WTC11 (cell line): ENCODE data around the gene MYO9A. TPM values are rescaled to one million over a fixed set of nuclear protein-coding genes. Genes with fewer than 3 reads are reported as not detected.

Experiments
- ATAC-seq: fragments of 200-7000 bp; cut with Tn5 transposase; 2 replicates; pipeline ENCODE4 v1.10.0; 2021; ENCODE audit warnings: mild to moderate bottlenecking, moderate library complexity
- CTCF ChIA-PET: fragments of 300-600 bp; sonication (Branson Sonifier 250); formaldehyde crosslinking; loops from one replicate; lab custom pipeline; 2021; ENCODE audit warnings: antibody characterized with exemption; lab: Charles Lee
- POLR2A ChIA-PET: fragments of 350-600 bp; sonication (Branson Sonifier 250); formaldehyde crosslinking; loops from one replicate; lab custom pipeline; 2021; ENCODE audit warnings: antibody characterized with exemption; lab: Charles Lee
- DNase-seq: peaks from one replicate; pipeline ENCODE4 v3.0.0; 2021; ENCODE audit warnings: low spot score
- H3K27ac Mint-ChIP-seq: 2 replicates; pipeline ENCODE4 v1.8.0; 2021; ENCODE audit warnings: mixed read lengths
- H3K27me3 Mint-ChIP-seq: 2 replicates; pipeline ENCODE4 v1.8.0; 2021; ENCODE audit warnings: low read depth, mild to moderate bottlenecking, moderate library complexity, mixed read lengths
- H3K36me3 Mint-ChIP-seq: 2 replicates; pipeline ENCODE4 v1.8.0; 2021; ENCODE audit warnings: mixed read lengths
- H3K4me1 Mint-ChIP-seq: 2 replicates; pipeline ENCODE4 v1.8.0; 2022; ENCODE audit warnings: mixed read lengths
- H3K4me3 Mint-ChIP-seq: 2 replicates; pipeline ENCODE4 v1.8.0; 2021; ENCODE audit warnings: mild to moderate bottlenecking, moderate library complexity, mixed read lengths
- H3K9me3 Mint-ChIP-seq: 2 replicates; pipeline ENCODE4 v1.8.0; 2021; ENCODE audit warnings: mixed read lengths
- ATF2 ChIP-seq: sonication (generic); formaldehyde crosslinking; IDR thresholded peaks from 2 replicates; pipeline ENCODE4 v1.8.1; 2022; ENCODE audit warnings: low read depth, missing genetic modification reagents, borderline replicate concordance
- ATF3 ChIP-seq: sonication (generic); formaldehyde crosslinking; conservative IDR thresholded peaks from 2 replicates; pipeline ENCODE4 v1.8.1; 2022; ENCODE audit warnings: mild to moderate bottlenecking, missing genetic modification reagents
- ELF4 ChIP-seq: sonication (generic); formaldehyde crosslinking; IDR thresholded peaks from 2 replicates; pipeline ENCODE4 v1.8.1; 2022; ENCODE audit warnings: low read depth, mild to moderate bottlenecking, moderate library complexity, missing genetic modification reagents
- ESRRA ChIP-seq: sonication (generic); formaldehyde crosslinking; IDR thresholded peaks from 2 replicates; pipeline ENCODE4 v1.8.1; 2022; ENCODE audit warnings: mild to moderate bottlenecking, missing genetic modification reagents, borderline replicate concordance
- ETV6 ChIP-seq: sonication (generic); formaldehyde crosslinking; IDR thresholded peaks from 2 replicates; pipeline ENCODE4 v1.8.1; 2022; ENCODE audit warnings: mild to moderate bottlenecking, missing genetic modification reagents
- FOXP1 ChIP-seq: sonication (generic); formaldehyde crosslinking; IDR thresholded peaks from 2 replicates; pipeline ENCODE4 v1.8.0; 2022; ENCODE audit warnings: missing genetic modification reagents, mild to moderate bottlenecking, moderate library complexity, borderline replicate concordance
- GRHL2 ChIP-seq: fragments of 250-450 bp; sonication (Bioruptor Pico); IDR thresholded peaks from 2 replicates; pipeline ENCODE4 v1.8.0; 2022; ENCODE audit warnings: mild to moderate bottlenecking, moderate library complexity; ENCODE audit not compliant: insufficient replicate concordance, severe bottlenecking
- IRF1 ChIP-seq: sonication (generic); formaldehyde crosslinking; IDR thresholded peaks from 2 replicates; pipeline ENCODE4 v1.8.0; 2023; ENCODE audit warnings: missing genetic modification reagents
- JAZF1 ChIP-seq: fragments of 250-450 bp; sonication (Bioruptor Pico); IDR thresholded peaks from 2 replicates; pipeline ENCODE4 v1.9.0; 2021; ENCODE audit warnings: moderate library complexity, mild to moderate bottlenecking, inconsistent platforms
- NFYB ChIP-seq: sonication (generic); formaldehyde crosslinking; conservative IDR thresholded peaks from 2 replicates; pipeline ENCODE4 v1.8.0; 2022; ENCODE audit warnings: low read depth, missing genetic modification reagents
- RORB ChIP-seq: fragments of 250-450 bp; sonication (Bioruptor Pico); IDR thresholded peaks from 2 replicates; pipeline ENCODE4 v1.9.0; 2021; ENCODE audit warnings: mild to moderate bottlenecking
- SMAD4 ChIP-seq: sonication (generic); formaldehyde crosslinking; IDR thresholded peaks from 2 replicates; pipeline ENCODE4 v1.8.0; 2022; ENCODE audit warnings: mild to moderate bottlenecking, missing genetic modification reagents
- TP53 ChIP-seq: sonication (generic); formaldehyde crosslinking; IDR thresholded peaks from 2 replicates; pipeline ENCODE4 v1.8.1; 2023; ENCODE audit warnings: mild to moderate bottlenecking, missing genetic modification reagents
- USF1 ChIP-seq: sonication (generic); formaldehyde crosslinking; IDR thresholded peaks from 2 replicates; pipeline ENCODE4 v1.8.0; 2022; ENCODE audit warnings: mild to moderate bottlenecking, missing genetic modification reagents
- ZNF121 ChIP-seq: sonication (generic); formaldehyde crosslinking; IDR thresholded peaks from 2 replicates; pipeline ENCODE4 v1.8.0; 2023; ENCODE audit warnings: missing genetic modification reagents
- ZNF317 ChIP-seq: sonication (generic); formaldehyde crosslinking; IDR thresholded peaks from 2 replicates; pipeline ENCODE4 v1.8.1; 2023; ENCODE audit warnings: low read depth, mild to moderate bottlenecking, moderate library complexity, missing genetic modification reagents, borderline replicate concordance
- total RNA-seq: library from RNA; stranded (reverse); gene quantifications from 3 replicates; pipeline ENCODE4 v1.2.3, GENCODE V29; 2021
- TF ChIP-seq, protein P1 (sequence below): sonication (generic); formaldehyde crosslinking; IDR thresholded peaks from 2 replicates; pipeline ENCODE4 v1.8.1; 2022; ENCODE audit warnings: mild to moderate bottlenecking, missing genetic modification reagents, moderate library complexity, borderline replicate concordance
- TF ChIP-seq, protein P2 (sequence below): sonication (generic); formaldehyde crosslinking; IDR thresholded peaks from 2 replicates; pipeline ENCODE4 v1.8.1; 2023; ENCODE audit warnings: mild to moderate bottlenecking, missing genetic modification reagents
- TF ChIP-seq, protein P3 (sequence below): sonication (generic); formaldehyde crosslinking; IDR thresholded peaks from 2 replicates; pipeline ENCODE4 v1.8.1; 2023; ENCODE audit warnings: mild to moderate bottlenecking, missing genetic modification reagents, borderline replicate concordance

MYO9A gene
- total RNA-seq, 1 experiment from 2014 or later = 23.5 TPM

- Mint-ChIP-seq H3K4me1 (peaks cover 14% of the 10 kb centered on the region), H3K36me3 (peaks cover 9% of the 10 kb centered on the region), H3K4me3 (no peak overlapping the region), H3K27ac (no peak overlapping the region), H3K9me3 (no peaks in the 10 kb centered on the region), H3K27me3 (no peaks in the 10 kb centered on the region)
- TF ChIP-seq NFYB (CRISPR knock-in tag) (no peak), ATF3 (CRISPR knock-in tag) (no peak), GRHL2 (CRISPR knock-in tag) (no peak)
- ATAC-seq (no peak), DNase-seq (no peak)
- ChIA-PET CTCF (interaction anchor here (0.6 to 0.7 kb wide), 4 partner anchors 20 to 30 kb away, joined by 4 to 7 read pairs (median 4); no protein-coding TSS in a partner anchor), POLR2A (no interaction called here)
Observed at GRCh38 chr15:71830981-71831380, 287.0 kb downstream of the MYO9A start.

GRCh38 chr15:71826196-71826595 is 291.8 kb downstream of the MYO9A start:
- Mint-ChIP-seq H3K36me3 (peaks cover 24% of the 10 kb centered on the region), H3K4me3 (no peak overlapping the region), H3K9me3 (peaks cover 17% of the 10 kb centered on the region), H3K27ac (no peak overlapping the region), H3K27me3 (no peaks in the 10 kb centered on the region), H3K4me1 (peaks cover 23% of the 10 kb centered on the region)
- ATAC-seq = peak; percentile 55
- DNase-seq = no peak
- POLR2A ChIA-PET = no interaction called here
- no peak for TF ChIP-seq ETV6 (CRISPR knock-in tag)
- TF ChIP-seq, protein P1, sequence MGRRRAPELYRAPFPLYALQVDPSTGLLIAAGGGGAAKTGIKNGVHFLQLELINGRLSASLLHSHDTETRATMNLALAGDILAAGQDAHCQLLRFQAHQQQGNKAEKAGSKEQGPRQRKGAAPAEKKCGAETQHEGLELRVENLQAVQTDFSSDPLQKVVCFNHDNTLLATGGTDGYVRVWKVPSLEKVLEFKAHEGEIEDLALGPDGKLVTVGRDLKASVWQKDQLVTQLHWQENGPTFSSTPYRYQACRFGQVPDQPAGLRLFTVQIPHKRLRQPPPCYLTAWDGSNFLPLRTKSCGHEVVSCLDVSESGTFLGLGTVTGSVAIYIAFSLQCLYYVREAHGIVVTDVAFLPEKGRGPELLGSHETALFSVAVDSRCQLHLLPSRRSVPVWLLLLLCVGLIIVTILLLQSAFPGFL (CRISPR knock-in tag) = no peak
- TF ChIP-seq ELF4 (CRISPR knock-in tag) = no peak
- TF ChIP-seq SMAD4 = no peak
- TF ChIP-seq ZNF121 (CRISPR knock-in tag) = no peak
- TF ChIP-seq IRF1 = no peak
- no peak for TF ChIP-seq ESRRA
- no peak for TF ChIP-seq RORB (CRISPR knock-in tag)
- no peak for TF ChIP-seq ATF2 (CRISPR knock-in tag)
- no peak for TF ChIP-seq FOXP1
- TF ChIP-seq TP53 (CRISPR knock-in tag) = no peak
- no peak for TF ChIP-seq USF1 (CRISPR knock-in tag)
- TF ChIP-seq, protein P2, sequence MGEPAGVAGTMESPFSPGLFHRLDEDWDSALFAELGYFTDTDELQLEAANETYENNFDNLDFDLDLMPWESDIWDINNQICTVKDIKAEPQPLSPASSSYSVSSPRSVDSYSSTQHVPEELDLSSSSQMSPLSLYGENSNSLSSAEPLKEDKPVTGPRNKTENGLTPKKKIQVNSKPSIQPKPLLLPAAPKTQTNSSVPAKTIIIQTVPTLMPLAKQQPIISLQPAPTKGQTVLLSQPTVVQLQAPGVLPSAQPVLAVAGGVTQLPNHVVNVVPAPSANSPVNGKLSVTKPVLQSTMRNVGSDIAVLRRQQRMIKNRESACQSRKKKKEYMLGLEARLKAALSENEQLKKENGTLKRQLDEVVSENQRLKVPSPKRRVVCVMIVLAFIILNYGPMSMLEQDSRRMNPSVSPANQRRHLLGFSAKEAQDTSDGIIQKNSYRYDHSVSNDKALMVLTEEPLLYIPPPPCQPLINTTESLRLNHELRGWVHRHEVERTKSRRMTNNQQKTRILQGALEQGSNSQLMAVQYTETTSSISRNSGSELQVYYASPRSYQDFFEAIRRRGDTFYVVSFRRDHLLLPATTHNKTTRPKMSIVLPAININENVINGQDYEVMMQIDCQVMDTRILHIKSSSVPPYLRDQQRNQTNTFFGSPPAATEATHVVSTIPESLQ = no peak
- TF ChIP-seq JAZF1 (CRISPR knock-in tag) = no peak
- TF ChIP-seq, protein P3, sequence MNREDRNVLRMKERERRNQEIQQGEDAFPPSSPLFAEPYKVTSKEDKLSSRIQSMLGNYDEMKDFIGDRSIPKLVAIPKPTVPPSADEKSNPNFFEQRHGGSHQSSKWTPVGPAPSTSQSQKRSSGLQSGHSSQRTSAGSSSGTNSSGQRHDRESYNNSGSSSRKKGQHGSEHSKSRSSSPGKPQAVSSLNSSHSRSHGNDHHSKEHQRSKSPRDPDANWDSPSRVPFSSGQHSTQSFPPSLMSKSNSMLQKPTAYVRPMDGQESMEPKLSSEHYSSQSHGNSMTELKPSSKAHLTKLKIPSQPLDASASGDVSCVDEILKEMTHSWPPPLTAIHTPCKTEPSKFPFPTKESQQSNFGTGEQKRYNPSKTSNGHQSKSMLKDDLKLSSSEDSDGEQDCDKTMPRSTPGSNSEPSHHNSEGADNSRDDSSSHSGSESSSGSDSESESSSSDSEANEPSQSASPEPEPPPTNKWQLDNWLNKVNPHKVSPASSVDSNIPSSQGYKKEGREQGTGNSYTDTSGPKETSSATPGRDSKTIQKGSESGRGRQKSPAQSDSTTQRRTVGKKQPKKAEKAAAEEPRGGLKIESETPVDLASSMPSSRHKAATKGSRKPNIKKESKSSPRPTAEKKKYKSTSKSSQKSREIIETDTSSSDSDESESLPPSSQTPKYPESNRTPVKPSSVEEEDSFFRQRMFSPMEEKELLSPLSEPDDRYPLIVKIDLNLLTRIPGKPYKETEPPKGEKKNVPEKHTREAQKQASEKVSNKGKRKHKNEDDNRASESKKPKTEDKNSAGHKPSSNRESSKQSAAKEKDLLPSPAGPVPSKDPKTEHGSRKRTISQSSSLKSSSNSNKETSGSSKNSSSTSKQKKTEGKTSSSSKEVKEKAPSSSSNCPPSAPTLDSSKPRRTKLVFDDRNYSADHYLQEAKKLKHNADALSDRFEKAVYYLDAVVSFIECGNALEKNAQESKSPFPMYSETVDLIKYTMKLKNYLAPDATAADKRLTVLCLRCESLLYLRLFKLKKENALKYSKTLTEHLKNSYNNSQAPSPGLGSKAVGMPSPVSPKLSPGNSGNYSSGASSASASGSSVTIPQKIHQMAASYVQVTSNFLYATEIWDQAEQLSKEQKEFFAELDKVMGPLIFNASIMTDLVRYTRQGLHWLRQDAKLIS (CRISPR knock-in tag) = no peak
- no peak for TF ChIP-seq ZNF317
- CTCF ChIA-PET = interaction anchor here (1.0 to 1.9 kb wide), 3 partner anchors 11 to 330 kb away, joined by 3 to 6 read pairs (median 5); no protein-coding TSS in a partner anchor
